Right atrium auricular region (tissue), 2 donors: ENCODE results near the gene RASL11B. TPM values are rescaled to one million over a fixed set of nuclear protein-coding genes. Genes with fewer than 3 reads are reported as not detected.

Experiments
- DNase-seq: peaks from one replicate; pipeline ENCODE4 v3.0.0-alpha.2; 2019; ENCODE audit warnings: low spot score
- H3K27ac ChIP-seq, 2 donors: fragments of 200-600 bp; sonication (generic); 1 replicate in 1 of 2; 2 replicates in 1 of 2; pipeline ENCODE4 v1.5.1; 2016 to 2019
- H3K27me3 ChIP-seq, 2 donors: fragments of 200-600 bp; sonication (generic); one replicate each; pipeline versions ENCODE4 v1.5.1 to v1.6.0; 2017 to 2019
- H3K36me3 ChIP-seq: fragments of 200-600 bp; sonication (generic); one replicate; pipeline ENCODE4 v1.5.1; 2016
- H3K4me1 ChIP-seq, 2 donors: fragments of 200-600 bp; sonication (generic); one replicate each; pipeline versions ENCODE4 v1.5.1 to v1.6.0; 2017 to 2019
- H3K4me3 ChIP-seq, 2 donors: fragments of 200-600 bp; sonication (generic); 1 replicate in 1 of 2; 2 replicates in 1 of 2; pipeline ENCODE4 v1.5.1; 2017 to 2019; ENCODE audit warnings: mild to moderate bottlenecking in 1 of 2, moderate library complexity in 1 of 2
- H3K9me3 ChIP-seq, 2 donors: fragments of 200-600 bp; sonication (generic); one replicate each; pipeline ENCODE4 v1.5.1; 2019
- total RNA-seq, 2 donors: library from RNA; depleted of rRNA; stranded (reverse); fragments of >200 nt; gene quantifications; one replicate each; pipeline ENCODE4 v1.1.0, GENCODE V29; 2016
- TF ChIP-seq, protein P1 (sequence below), 2 donors: fragments of 200-600 bp; sonication (generic); IDR thresholded peaks; one replicate each; pipeline ENCODE4 v1.5.1; 2019; ENCODE audit warnings: antibody characterized with exemption in 2 of 2

The RASL11B gene
- total RNA-seq, 2 donors from 2014 or later = 10.9 to 12.2 TPM

DNA sequence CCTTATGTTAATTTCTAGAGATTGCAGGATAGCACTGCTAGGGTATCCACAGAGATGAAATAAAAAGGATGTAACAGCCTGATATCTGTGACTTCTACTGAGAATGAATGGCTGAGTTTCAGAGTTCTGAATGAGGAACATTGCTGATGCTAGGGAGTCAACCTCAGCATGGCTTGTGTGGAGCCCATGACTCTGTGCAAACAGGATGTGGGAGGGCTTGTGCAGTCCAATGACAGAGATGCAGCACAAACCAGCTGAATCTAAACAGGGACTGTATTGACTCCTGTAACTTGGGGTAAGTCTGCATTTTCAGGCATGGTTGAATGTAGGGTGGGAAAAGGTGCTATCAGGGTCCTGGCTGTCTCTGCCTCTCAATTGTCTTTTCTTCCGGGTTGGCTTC, 5.3 kb upstream of the RASL11B start:
- Histone ChIP-seq H3K9me3 (peaks cover 0 to 8% of the 10 kb centered on the region in 2 donors), H3K36me3 (no peaks in the 10 kb centered on the region), H3K27me3 (no peaks in the 10 kb centered on the region), H3K4me3 (no peak overlapping the region), H3K27ac (no peak overlapping the region), H3K4me1 (peaks cover 0 to 19% of the 10 kb centered on the region in 2 donors)
- TF ChIP-seq, protein P1, sequence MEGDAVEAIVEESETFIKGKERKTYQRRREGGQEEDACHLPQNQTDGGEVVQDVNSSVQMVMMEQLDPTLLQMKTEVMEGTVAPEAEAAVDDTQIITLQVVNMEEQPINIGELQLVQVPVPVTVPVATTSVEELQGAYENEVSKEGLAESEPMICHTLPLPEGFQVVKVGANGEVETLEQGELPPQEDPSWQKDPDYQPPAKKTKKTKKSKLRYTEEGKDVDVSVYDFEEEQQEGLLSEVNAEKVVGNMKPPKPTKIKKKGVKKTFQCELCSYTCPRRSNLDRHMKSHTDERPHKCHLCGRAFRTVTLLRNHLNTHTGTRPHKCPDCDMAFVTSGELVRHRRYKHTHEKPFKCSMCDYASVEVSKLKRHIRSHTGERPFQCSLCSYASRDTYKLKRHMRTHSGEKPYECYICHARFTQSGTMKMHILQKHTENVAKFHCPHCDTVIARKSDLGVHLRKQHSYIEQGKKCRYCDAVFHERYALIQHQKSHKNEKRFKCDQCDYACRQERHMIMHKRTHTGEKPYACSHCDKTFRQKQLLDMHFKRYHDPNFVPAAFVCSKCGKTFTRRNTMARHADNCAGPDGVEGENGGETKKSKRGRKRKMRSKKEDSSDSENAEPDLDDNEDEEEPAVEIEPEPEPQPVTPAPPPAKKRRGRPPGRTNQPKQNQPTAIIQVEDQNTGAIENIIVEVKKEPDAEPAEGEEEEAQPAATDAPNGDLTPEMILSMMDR (IDR thresholded peaks at IDR 0.05) = no peak
- DNase-seq = no peak

DNA sequence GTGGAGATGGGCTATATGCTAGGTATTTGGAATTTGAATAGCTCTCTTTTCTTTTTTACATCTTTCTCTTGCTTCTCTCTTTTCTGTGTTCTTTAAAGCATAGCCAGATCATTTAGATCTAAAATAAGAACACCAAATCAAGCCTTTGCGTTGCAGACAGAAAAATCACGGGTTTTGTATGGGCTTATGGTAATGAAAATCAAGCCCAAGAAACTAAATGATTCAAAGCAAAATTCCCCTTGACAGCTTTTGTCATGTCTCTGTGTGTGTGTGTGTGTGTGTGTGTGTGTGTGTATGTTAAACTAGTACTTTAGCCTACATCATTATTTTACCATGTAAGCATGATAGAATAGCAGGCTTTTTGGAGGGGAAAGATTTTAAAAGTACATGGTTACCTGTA, 1.8 kb upstream of the RASL11B start:
- Histone ChIP-seq H3K27ac (no peak overlapping the region), H3K36me3 (peaks cover 4% of the 10 kb centered on the region), H3K27me3 (no peaks in the 10 kb centered on the region), H3K9me3 (peaks cover 0 to 8% of the 10 kb centered on the region in 2 donors), H3K4me1 (peaks cover 0 to 26% of the 10 kb centered on the region in 2 donors), H3K4me3 (no peak overlapping the region)
- DNase-seq = no peak
- TF ChIP-seq, protein P1 (IDR thresholded peaks at IDR 0.05) = no peak

DNA sequence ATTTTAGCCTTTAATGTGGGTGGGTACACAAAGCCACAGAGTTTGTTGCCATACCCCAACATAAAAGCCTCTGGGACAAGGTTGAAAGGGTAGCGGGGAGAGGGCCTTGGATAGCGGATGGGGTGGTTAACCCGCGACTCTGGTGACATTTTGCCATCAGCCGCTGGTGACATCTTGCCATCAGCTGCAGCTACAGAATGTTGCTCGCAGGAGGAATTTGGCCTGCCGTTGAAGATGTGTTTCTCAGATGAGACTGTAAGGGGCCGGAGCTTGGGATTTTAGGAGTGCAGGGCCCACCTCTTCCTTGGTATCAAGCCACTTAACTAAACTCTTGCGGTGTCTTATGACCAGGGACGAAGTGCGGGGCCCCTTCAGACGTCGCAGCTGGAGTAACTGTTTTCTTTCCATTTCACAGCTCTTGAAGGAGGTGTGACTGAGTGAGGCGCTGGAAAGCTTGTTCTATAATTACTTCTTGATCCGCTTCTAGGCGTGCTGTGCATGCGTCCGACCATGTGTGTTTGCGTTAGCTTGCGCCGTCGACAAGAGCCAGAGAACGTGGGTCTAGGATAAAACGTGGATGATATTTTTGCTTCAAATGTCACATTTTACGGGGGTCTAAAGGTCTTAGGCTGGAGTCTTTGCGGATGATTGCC, 820 bp upstream of the RASL11B start:
- peaks cover 0 to 33% of the 10 kb centered on the region in 2 donors for H3K4me1 ChIP-seq
- H3K9me3 ChIP-seq = peaks cover 0 to 8% of the 10 kb centered on the region in 2 donors
- no peaks in the 10 kb centered on the region for H3K27me3 ChIP-seq
- no peak for DNase-seq
- peak overlapping the region; percentile 79 to 82 for H3K4me3 ChIP-seq
- H3K27ac ChIP-seq = peak overlapping the region; percentile 84 to 85
- peaks cover 12% of the 10 kb centered on the region for H3K36me3 ChIP-seq
- TF ChIP-seq, protein P1 (IDR thresholded peaks at IDR 0.05) = no peak

DNA sequence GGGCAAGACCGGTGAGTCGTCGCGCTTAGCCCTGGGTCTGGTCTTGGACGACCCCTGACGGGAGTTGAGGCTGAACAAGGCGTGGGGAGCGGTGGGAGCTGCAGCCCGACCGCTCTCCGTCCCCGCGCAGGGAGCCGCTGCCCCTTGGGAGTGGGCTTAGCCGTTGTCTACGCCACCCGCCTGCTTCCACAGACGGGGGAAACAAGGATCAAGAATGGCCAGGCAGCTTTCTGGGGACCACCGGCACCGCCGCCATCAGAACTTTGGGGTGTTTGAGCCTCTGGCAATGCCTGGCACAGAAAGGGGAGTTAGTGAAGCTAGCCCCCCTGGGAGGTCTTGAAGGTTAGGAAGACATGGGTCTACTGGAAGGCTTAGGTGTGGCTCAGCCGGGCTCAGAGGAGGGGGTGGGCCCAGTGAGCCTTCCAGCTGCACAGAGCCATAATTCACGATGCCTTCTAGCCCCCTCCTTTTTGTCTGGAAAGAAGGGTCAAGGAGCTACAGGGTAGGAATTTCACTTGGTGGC, 583 bp downstream of the RASL11B start:
- TF ChIP-seq, protein P1 (IDR thresholded peaks at IDR 0.05) = no peak
- H3K27ac ChIP-seq = peak overlapping the region; percentile 84 to 85
- H3K27me3 ChIP-seq = no peaks in the 10 kb centered on the region
- peak overlapping the region; percentile 79 to 82 for H3K4me3 ChIP-seq
- no peak for DNase-seq
- peaks cover 0 to 44% of the 10 kb centered on the region in 2 donors for H3K4me1 ChIP-seq
- peaks cover 0 to 8% of the 10 kb centered on the region in 2 donors for H3K9me3 ChIP-seq
- H3K36me3 ChIP-seq = peaks cover 12% of the 10 kb centered on the region

DNA sequence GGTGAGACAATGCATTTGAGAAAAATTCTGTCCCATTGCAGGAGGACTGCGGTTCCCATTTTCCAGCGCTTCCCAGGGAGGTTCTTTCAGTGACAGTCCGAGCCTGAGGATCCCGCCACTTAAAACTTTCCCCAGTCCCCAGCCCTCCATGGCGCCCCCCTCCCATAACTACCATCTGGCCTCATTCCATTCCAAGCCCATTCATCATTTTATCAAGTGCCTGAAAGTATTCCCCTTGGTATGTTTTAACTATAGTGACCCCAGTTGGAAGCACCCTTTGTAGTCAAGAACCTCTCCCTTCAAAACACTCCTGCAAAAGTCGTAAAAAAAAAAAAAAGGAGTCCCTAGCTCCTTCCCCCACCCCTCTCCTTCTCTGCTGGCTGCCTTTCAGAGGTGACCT, 1.2 kb downstream of the RASL11B start:
- Histone ChIP-seq H3K4me1 (peaks cover 0 to 51% of the 10 kb centered on the region in 2 donors), H3K27me3 (no peaks in the 10 kb centered on the region), H3K36me3 (peaks cover 12% of the 10 kb centered on the region), H3K4me3 (peak overlapping the region; percentile 79 to 82), H3K27ac (peak overlapping the region; percentile 84 to 85), H3K9me3 (peaks cover 0 to 2% of the 10 kb centered on the region in 2 donors)
- TF ChIP-seq, protein P1 (IDR thresholded peaks at IDR 0.05) = no peak
- DNase-seq = no peak
